HCT116 (cell line): ENCODE measurements around the gene PCNT. TPM values are rescaled to one million over a fixed set of nuclear protein-coding genes. Genes with fewer than 3 reads are reported as not detected.

ENCODE experiments used
- ATAC-seq: fragments of 200-7000 bp; cut with Tn5 transposase; 2 replicates; pipeline ENCODE4 v1.9.1; 2020; ENCODE audit warnings: mild to moderate bottlenecking, moderate library complexity
- BruUV-seq: library from RNA; stranded (reverse); fragments of 400-500 nt; replicated peaks from 2 replicates; lab custom pipeline; 2021; lab: Mats Ljungman, UMichigan
- CTCF ChIA-PET: fragments of 300-600 bp; sonication (Branson Sonifier 250); formaldehyde crosslinking; loops from one replicate; lab custom pipeline; 2021; ENCODE audit warnings: antibody characterized with exemption; lab: Charles Lee
- POLR2A ChIA-PET: fragments of 300-600, 350-600 bp; sonication (Branson Sonifier 250); formaldehyde crosslinking; loops from one replicate; lab custom pipeline; 2021; ENCODE audit warnings: antibody characterized with exemption; lab: Charles Lee
- RAD21 ChIA-PET, 2 experiments: fragments of 300-600 bp; sonication (Branson Sonifier 250); formaldehyde crosslinking; loops; one replicate each; lab custom pipeline; 2023; ENCODE audit warnings: low total read pairs in 2 of 2; ENCODE audit not compliant: uncharacterized antibody in 2 of 2, unreplicated experiment in 2 of 2, low non-redundant PET in 1 of 2; lab: Charles Lee
- DNase-seq: peaks from one replicate; pipeline ENCODE4 v3.0.0-alpha.2; 2010; ENCODE audit warnings: low read depth, low spot score
- H2AFZ ChIP-seq: fragments of 200-600 bp; shearing (Covaris generic), sonication (generic); 2 replicates; pipeline ENCODE4 v1.6.1; 2017; ENCODE audit warnings: low read depth, mixed run types, mixed read lengths, antibody characterized with exemption, low read length; ENCODE audit not compliant: poor library complexity, severe bottlenecking
- H3K27ac ChIP-seq: 2 replicates; pipeline ENCODE4 v1.5.1; 2012; ENCODE audit warnings: low read depth, low read length
- H3K27me3 ChIP-seq: fragments of 200-600 bp; sonication (generic); 2 replicates; pipeline ENCODE4 v1.6.1; 2016; ENCODE audit warnings: mixed run types, low read length, mixed read lengths; ENCODE audit not compliant: insufficient read depth
- H3K36me3 ChIP-seq, 2 experiments: fragments of 200-500 bp in 1 of 2; fragments of 200-600 bp in 1 of 2; sonication (Bioruptor generic) in 1 of 2; sonication (generic) in 1 of 2; 2 replicates each; pipeline versions ENCODE4 v1.5.1 to v1.6.1; 2014 to 2016; ENCODE audit warnings: low read length in 2 of 2, inconsistent platforms in 1 of 2, mixed read lengths in 1 of 2, mixed run types in 1 of 2; ENCODE audit not compliant: insufficient read depth in 2 of 2, control insufficient read depth in 1 of 2
- H3K4me1 ChIP-seq, 2 experiments: fragments of 200-600 bp in 1 of 2; sonication (generic) in 1 of 2; 2 replicates each; pipeline versions ENCODE4 v1.5.1 to v1.6.1; 2012 to 2017; ENCODE audit warnings: low read length in 2 of 2, inconsistent platforms in 1 of 2, mild to moderate bottlenecking in 1 of 2, mixed read lengths in 1 of 2, mixed run types in 1 of 2, moderate library complexity in 1 of 2; ENCODE audit not compliant: insufficient read depth in 2 of 2, control insufficient read depth in 1 of 2
- H3K4me2 ChIP-seq: fragments of 200-600 bp; sonication (generic); 2 replicates; pipeline ENCODE4 v1.6.1; 2017; ENCODE audit warnings: mixed run types, low read length, mixed read lengths
- H3K4me3 ChIP-seq, 2 experiments: fragments of 200-600 bp in 1 of 2; sonication (generic) in 1 of 2; replicated peaks in 1 of 2; 2 replicates each; pipeline ENCODE4 v1.5.1; 2011 to 2016; ENCODE audit warnings: low read length in 2 of 2, control low read depth in 1 of 2, low read depth in 1 of 2, mild to moderate bottlenecking in 1 of 2, mixed read lengths in 1 of 2, mixed run types in 1 of 2
- H3K79me2 ChIP-seq: fragments of 200-600 bp; sonication (generic); 2 replicates; pipeline ENCODE4 v1.6.1; 2017; ENCODE audit warnings: mild to moderate bottlenecking, mixed run types, low read length, moderate library complexity, mixed read lengths; ENCODE audit not compliant: insufficient read depth
- H3K9ac ChIP-seq: fragments of 200-600 bp; sonication (generic); 2 replicates; pipeline ENCODE4 v1.6.1; 2016; ENCODE audit warnings: low read length, mixed read lengths
- H3K9me2 ChIP-seq: fragments of 200-600 bp; sonication (generic), shearing (Covaris generic); 2 replicates; pipeline ENCODE4 v1.6.1; 2017; ENCODE audit warnings: mixed run types, mild to moderate bottlenecking, moderate library complexity; ENCODE audit not compliant: insufficient read depth
- H3K9me3 ChIP-seq, 2 experiments: fragments of 200-500 bp in 1 of 2; fragments of 200-600 bp in 1 of 2; sonication (Bioruptor generic) in 1 of 2; sonication (generic) in 1 of 2; 2 replicates each; pipeline ENCODE4 v1.6.1; 2014 to 2017; ENCODE audit warnings: low read length in 2 of 2, mixed read lengths in 2 of 2, inconsistent platforms in 1 of 2, low read depth in 1 of 2, mild to moderate bottlenecking in 1 of 2, mixed run types in 1 of 2, moderate library complexity in 1 of 2; ENCODE audit not compliant: control insufficient read depth in 1 of 2, insufficient read depth in 1 of 2
- H4K20me1 ChIP-seq: fragments of 200-600 bp; sonication (generic), shearing (Covaris generic); 2 replicates; pipeline ENCODE4 v1.6.1; 2017; ENCODE audit warnings: mixed run types, mild to moderate bottlenecking, moderate library complexity; ENCODE audit not compliant: insufficient read depth
- CBX3 ChIP-seq: IDR thresholded peaks from 2 replicates; pipeline ENCODE4 v1.6.1; 2012; ENCODE audit warnings: low read depth
- CEBPB ChIP-seq: IDR thresholded peaks from 2 replicates; pipeline ENCODE4 v1.6.1; 2012; ENCODE audit warnings: low read depth
- CTCF ChIP-seq, 3 experiments: fragments of 200-600 bp in 1 of 3; sonication (generic) in 1 of 3; IDR thresholded peaks in 2 of 3; conservative IDR thresholded peaks in 1 of 3; 2 replicates each; pipeline ENCODE4 v1.5.1; 2012 to 2017; ENCODE audit warnings: low read depth in 2 of 3, low read length in 2 of 3, antibody characterized with exemption in 1 of 3, borderline replicate concordance in 1 of 3, control low read depth in 1 of 3, mild to moderate bottlenecking in 1 of 3, mixed read lengths in 1 of 3, mixed run types in 1 of 3, moderate library complexity in 1 of 3; ENCODE audit not compliant: insufficient read depth in 1 of 3
- EGR1 ChIP-seq: IDR thresholded peaks from 2 replicates; pipeline ENCODE4 v1.6.1; 2012; ENCODE audit warnings: low read depth
- ELF1 ChIP-seq: IDR thresholded peaks from 2 replicates; pipeline ENCODE4 v1.6.1; 2012; ENCODE audit warnings: low read depth, borderline replicate concordance
- EZH2 ChIP-seq: fragments of 200-600 bp; sonication (generic); IDR thresholded peaks from 2 replicates; pipeline ENCODE4 v1.6.1; 2017; ENCODE audit warnings: antibody characterized with exemption, mixed run types
- EZH2phosphoT487 ChIP-seq: fragments of 200-600 bp; IDR thresholded peaks from 2 replicates; pipeline ENCODE4 v1.6.1; 2018; ENCODE audit warnings: antibody characterized with exemption, borderline replicate concordance
- FOSL1 ChIP-seq: IDR thresholded peaks from 2 replicates; pipeline ENCODE4 v1.6.1; 2012; ENCODE audit warnings: low read depth
- JUND ChIP-seq: IDR thresholded peaks from 2 replicates; pipeline ENCODE4 v1.6.1; 2012
- POLR2AphosphoS5 ChIP-seq: IDR thresholded peaks from 2 replicates; pipeline ENCODE4 v1.6.1; 2011; ENCODE audit warnings: mild to moderate bottlenecking, low read depth, low read length, moderate library complexity
- RAD21 ChIP-seq: IDR thresholded peaks from 2 replicates; pipeline ENCODE4 v1.6.1; 2012; ENCODE audit warnings: low read depth, mild to moderate bottlenecking
- SIN3A ChIP-seq: IDR thresholded peaks from 2 replicates; pipeline ENCODE4 v1.6.1; 2012; ENCODE audit warnings: low read depth
- SRF ChIP-seq: IDR thresholded peaks from 2 replicates; pipeline ENCODE4 v1.6.1; 2012; ENCODE audit warnings: low read depth
- TCF7L2 ChIP-seq: IDR thresholded peaks from 2 replicates; pipeline ENCODE4 v1.7.0; 2011; ENCODE audit warnings: borderline replicate concordance, inconsistent platforms; ENCODE audit not compliant: insufficient read depth, insufficient read length; ENCODE audit errors: extremely low read depth
- ZNF274 ChIP-seq: fragments of 200-500 bp; sonication (Bioruptor generic); IDR thresholded peaks from 2 replicates; pipeline ENCODE4 v1.6.1; 2014; ENCODE audit warnings: mild to moderate bottlenecking, low read depth, low read length, inconsistent platforms
- intact Hi-C: fragments of 100-400 bp; cut with micrococcal nuclease; formaldehyde crosslinking; loops from 2 replicates; pipeline ENCODE4 v1.10.0; 2022
- total RNA-seq: library from RNA; stranded (reverse); gene quantifications from one replicate; pipeline ENCODE4 v1.2.1, GENCODE V29; 2021; ENCODE audit not compliant: unreplicated experiment
- TF ChIP-seq, protein P1 (sequence below): IDR thresholded peaks from 2 replicates; pipeline ENCODE4 v1.6.1; 2012
- TF ChIP-seq, protein P2 (sequence below): IDR thresholded peaks from 2 replicates; pipeline ENCODE4 v1.6.1; 2012; ENCODE audit warnings: low read depth
- TF ChIP-seq, protein P3 (sequence below): IDR thresholded peaks from 2 replicates; pipeline ENCODE4 v1.6.1; 2012

PCNT gene
- total RNA-seq, 1 experiment from 2014 or later: 43.6 TPM

DNA sequence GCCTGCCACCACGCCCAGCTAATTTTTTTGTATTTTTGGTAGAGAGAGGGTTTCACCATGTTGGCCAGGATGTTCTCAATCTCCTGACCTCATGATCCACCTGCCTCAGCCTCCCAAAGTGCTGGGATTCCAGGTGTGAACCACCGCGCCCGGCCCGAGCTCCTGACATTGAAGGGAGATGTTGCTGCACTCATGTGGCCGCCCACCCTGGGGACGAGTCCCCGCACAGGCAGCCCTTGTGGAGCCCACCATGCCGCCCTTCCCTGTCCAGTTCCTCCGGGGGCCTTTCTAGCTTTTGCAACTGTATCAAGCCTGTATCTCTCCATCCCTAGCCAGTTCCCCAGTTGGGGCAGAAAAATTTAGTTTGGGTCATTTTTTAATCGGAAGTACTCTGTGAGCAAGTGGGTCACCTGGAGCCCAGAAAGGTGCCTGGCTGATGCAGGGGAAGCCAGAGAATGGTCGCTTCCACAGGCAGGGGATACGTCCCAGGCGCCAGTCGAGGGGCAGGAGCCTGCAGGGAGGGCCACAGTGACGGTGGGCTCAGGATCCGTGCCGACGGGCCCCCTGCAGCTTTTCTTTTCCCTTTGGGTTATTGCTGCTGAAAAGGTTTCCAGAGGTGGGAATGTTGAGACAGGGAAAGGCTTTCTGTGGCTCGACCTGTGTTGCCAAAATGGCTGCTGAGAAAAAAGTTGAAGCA is 20.4 kb downstream of the PCNT start:
- intact Hi-C loops: no loop called here

More for the DNA sequence above, 20.4 kb downstream of the PCNT start:
- H3K27ac ChIP-seq: no peak overlapping the region
- H3K4me3 ChIP-seq: no peak overlapping the region
- ChIA-PET CTCF (no interaction called here), POLR2A (no interaction called here), RAD21 (no interaction called here)
- BruUV-seq: no TSS peak
- no peak overlapping the region for H2AFZ ChIP-seq
- no peaks in the 10 kb centered on the region for H4K20me1 ChIP-seq
- H3K9me2 ChIP-seq: no peaks in the 10 kb centered on the region
- DNase-seq (no peak), ATAC-seq (no peak)
- H3K9ac ChIP-seq: no peak overlapping the region
- TF ChIP-seq SRF (no peak), JUND (no peak), FOSL1 (no peak), CBX3 (no peak), TCF7L2 (no peak), EZH2phosphoT487 (no peak), CEBPB (no peak), ELF1 (no peak), RAD21 (no peak), EZH2 (no peak), POLR2AphosphoS5 (no peak), EGR1 (no peak), SIN3A (no peak), ZNF274 (no peak), CTCF (IDR thresholded peaks at IDR 0.05 in 2 of 3, conservative IDR thresholded peaks at IDR 0.05 in 1 of 3; ENCODE audit: borderline replicate concordance in 1 of 3, insufficient read depth in 1 of 3, low read depth in 2 of 3, low read length in 2 of 3) (no peak)
- TF ChIP-seq, protein P1, sequence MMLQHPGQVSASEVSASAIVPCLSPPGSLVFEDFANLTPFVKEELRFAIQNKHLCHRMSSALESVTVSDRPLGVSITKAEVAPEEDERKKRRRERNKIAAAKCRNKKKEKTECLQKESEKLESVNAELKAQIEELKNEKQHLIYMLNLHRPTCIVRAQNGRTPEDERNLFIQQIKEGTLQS: no peak
- TF ChIP-seq, protein P2, sequence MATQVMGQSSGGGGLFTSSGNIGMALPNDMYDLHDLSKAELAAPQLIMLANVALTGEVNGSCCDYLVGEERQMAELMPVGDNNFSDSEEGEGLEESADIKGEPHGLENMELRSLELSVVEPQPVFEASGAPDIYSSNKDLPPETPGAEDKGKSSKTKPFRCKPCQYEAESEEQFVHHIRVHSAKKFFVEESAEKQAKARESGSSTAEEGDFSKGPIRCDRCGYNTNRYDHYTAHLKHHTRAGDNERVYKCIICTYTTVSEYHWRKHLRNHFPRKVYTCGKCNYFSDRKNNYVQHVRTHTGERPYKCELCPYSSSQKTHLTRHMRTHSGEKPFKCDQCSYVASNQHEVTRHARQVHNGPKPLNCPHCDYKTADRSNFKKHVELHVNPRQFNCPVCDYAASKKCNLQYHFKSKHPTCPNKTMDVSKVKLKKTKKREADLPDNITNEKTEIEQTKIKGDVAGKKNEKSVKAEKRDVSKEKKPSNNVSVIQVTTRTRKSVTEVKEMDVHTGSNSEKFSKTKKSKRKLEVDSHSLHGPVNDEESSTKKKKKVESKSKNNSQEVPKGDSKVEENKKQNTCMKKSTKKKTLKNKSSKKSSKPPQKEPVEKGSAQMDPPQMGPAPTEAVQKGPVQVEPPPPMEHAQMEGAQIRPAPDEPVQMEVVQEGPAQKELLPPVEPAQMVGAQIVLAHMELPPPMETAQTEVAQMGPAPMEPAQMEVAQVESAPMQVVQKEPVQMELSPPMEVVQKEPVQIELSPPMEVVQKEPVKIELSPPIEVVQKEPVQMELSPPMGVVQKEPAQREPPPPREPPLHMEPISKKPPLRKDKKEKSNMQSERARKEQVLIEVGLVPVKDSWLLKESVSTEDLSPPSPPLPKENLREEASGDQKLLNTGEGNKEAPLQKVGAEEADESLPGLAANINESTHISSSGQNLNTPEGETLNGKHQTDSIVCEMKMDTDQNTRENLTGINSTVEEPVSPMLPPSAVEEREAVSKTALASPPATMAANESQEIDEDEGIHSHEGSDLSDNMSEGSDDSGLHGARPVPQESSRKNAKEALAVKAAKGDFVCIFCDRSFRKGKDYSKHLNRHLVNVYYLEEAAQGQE: no peak
- TF ChIP-seq, protein P3, sequence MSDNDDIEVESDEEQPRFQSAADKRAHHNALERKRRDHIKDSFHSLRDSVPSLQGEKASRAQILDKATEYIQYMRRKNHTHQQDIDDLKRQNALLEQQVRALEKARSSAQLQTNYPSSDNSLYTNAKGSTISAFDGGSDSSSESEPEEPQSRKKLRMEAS: no peak
- H3K27me3 ChIP-seq: no peaks in the 10 kb centered on the region
- peaks cover 10 to 18% of the 10 kb centered on the region in 2 experiments; a peak in 2 of 4 replicates for H3K36me3 ChIP-seq
- H3K9me3 ChIP-seq: no peaks in the 10 kb centered on the region
- no peaks in the 10 kb centered on the region for H3K4me1 ChIP-seq
- H3K4me2 ChIP-seq: no peak overlapping the region
- peaks cover 47% of the 10 kb centered on the region for H3K79me2 ChIP-seq
